ENCODE data around the gene PPP1R1B. TPM values are rescaled to one million over a fixed set of nuclear protein-coding genes. Genes with fewer than 3 reads are reported as not detected.

The PPP1R1B gene
- total RNA-seq, 1 experiment from 2014 or later: not detected

DNA sequence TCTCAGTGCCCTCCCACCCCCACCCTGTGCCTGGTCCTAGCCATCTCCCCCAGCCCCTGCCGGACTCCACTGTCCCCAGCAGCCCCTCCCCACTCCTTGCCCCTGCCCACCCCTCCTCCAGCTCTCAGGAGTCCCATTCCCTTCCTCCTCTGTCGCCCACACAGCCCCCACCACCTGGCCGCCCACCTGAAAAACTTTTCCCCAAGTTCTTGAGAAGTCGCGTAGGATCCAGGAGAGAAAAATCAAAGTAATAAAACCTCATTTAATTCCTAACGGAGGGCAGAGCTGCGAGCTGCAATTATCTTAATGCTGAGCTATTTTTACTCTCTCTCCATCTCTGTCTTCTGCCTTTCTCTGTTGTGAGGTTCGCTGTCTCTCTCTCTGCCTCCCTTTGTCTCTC is 2.4 kb upstream of the PPP1R1B start:
- H3K4me2 ChIP-seq (ENCODE audit: low read depth, low read length, poor library complexity, severe bottlenecking): peak overlapping the region; percentile 66
- H3K36me3 ChIP-seq (ENCODE audit: insufficient read depth, low read length): no peaks in the 10 kb centered on the region
- no peak overlapping the region for H3K4me3 ChIP-seq (ENCODE audit: low read length)
- H3K79me2 ChIP-seq (ENCODE audit: low read length): no peaks in the 10 kb centered on the region
- DNase-seq: no peak
- no peak overlapping the region for H3K9ac ChIP-seq (ENCODE audit: low read length)
- no peak overlapping the region for H3K27ac ChIP-seq (ENCODE audit: low read length)
- no peaks in the 10 kb centered on the region for H3K9me3 ChIP-seq (ENCODE audit: low read length)
- no peak overlapping the region for H2AFZ ChIP-seq (ENCODE audit: low read length)
- no peaks in the 10 kb centered on the region for H3K9me2 ChIP-seq (replicated peaks; ENCODE audit: insufficient read depth, low read length)
- peaks cover 43% of the 10 kb centered on the region for H3K4me1 ChIP-seq (ENCODE audit: low read length)
- no peaks in the 10 kb centered on the region for H3K27me3 ChIP-seq (ENCODE audit: low read length)
- no peaks in the 10 kb centered on the region for H4K20me1 ChIP-seq (ENCODE audit: insufficient read depth, low read depth, low read length)

DNA sequence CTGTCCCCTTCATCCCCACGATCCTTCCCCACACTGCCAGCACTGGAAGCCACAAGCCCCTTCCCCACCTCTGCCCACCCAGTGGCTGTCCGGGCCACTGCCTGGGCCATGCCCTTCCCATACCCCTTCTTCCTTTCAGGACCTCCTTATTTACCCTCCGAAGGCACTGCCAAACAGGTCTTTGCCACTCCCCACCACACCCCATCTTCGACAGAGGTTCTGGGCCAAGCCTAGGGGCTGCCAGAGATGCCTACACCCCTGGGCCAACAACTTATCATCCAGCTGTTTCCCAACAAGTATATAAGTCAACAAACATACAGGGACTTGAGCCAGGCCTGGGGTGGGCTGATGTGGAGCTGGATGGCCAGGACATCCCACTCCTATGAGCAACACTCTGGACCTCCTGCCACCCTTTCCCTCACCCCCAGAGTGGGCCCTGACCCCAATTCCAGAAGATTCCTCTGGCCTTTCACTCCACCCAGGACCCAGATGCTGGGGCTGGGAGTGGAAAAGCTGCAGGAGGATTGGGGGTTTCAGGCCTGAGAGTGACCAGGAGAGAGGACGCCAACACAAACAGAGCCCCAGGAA is 1.5 kb upstream of the PPP1R1B start:
- H3K9ac ChIP-seq (ENCODE audit: low read length): no peak overlapping the region
- no peak overlapping the region for H3K4me2 ChIP-seq (ENCODE audit: low read depth, low read length, poor library complexity, severe bottlenecking)
- H3K4me3 ChIP-seq (ENCODE audit: low read length): no peak overlapping the region
- peaks cover 44% of the 10 kb centered on the region for H3K4me1 ChIP-seq (ENCODE audit: low read length)
- no peak overlapping the region for H2AFZ ChIP-seq (ENCODE audit: low read length)
- DNase-seq: no peak
- H3K79me2 ChIP-seq (ENCODE audit: low read length): no peaks in the 10 kb centered on the region
- no peaks in the 10 kb centered on the region for H4K20me1 ChIP-seq (ENCODE audit: insufficient read depth, low read depth, low read length)
- H3K27me3 ChIP-seq (ENCODE audit: low read length): no peaks in the 10 kb centered on the region
- no peaks in the 10 kb centered on the region for H3K9me2 ChIP-seq (replicated peaks; ENCODE audit: insufficient read depth, low read length)
- no peaks in the 10 kb centered on the region for H3K36me3 ChIP-seq (ENCODE audit: insufficient read depth, low read length)
- no peak overlapping the region for H3K27ac ChIP-seq (ENCODE audit: low read length)
- H3K9me3 ChIP-seq (ENCODE audit: low read length): no peaks in the 10 kb centered on the region

DNA sequence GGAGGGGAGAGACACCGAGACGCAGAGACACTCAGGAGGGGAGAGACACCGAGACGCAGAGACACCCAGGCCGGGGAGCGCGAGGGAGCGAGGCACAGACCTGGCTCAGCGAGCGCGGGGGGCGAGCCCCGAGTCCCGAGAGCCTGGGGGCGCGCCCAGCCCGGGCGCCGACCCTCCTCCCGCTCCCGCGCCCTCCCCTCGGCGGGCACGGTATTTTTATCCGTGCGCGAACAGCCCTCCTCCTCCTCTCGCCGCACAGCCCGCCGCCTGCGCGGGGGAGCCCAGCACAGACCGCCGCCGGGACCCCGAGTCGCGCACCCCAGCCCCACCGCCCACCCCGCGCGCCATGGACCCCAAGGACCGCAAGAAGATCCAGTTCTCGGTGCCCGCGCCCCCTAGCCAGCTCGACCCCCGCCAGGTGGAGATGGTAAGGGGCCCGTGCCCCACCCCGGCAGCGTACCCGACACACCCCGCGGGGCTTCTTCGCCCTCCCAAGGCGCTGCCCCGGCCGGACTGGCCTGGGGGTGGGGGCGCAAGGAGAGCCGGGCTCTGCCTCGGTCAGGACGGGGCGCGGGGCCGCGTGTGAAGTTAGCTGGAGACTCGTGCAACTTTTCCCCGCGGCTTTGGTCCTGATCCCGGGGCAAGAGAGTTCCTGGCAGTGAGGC is 427 bp downstream of the PPP1R1B start:
- Histone ChIP-seq H3K4me1 (ENCODE audit: low read length) (peaks cover 50% of the 10 kb centered on the region), H3K27me3 (ENCODE audit: low read length) (no peaks in the 10 kb centered on the region), H2AFZ (ENCODE audit: low read length) (no peak overlapping the region), H3K27ac (ENCODE audit: low read length) (no peak overlapping the region), H3K9me3 (ENCODE audit: low read length) (no peaks in the 10 kb centered on the region), H3K9me2 (replicated peaks; ENCODE audit: insufficient read depth, low read length) (no peaks in the 10 kb centered on the region), H3K79me2 (ENCODE audit: low read length) (no peaks in the 10 kb centered on the region), H3K4me3 (ENCODE audit: low read length) (no peak overlapping the region), H3K4me2 (ENCODE audit: low read depth, low read length, poor library complexity, severe bottlenecking) (no peak overlapping the region), H3K36me3 (ENCODE audit: insufficient read depth, low read length) (no peaks in the 10 kb centered on the region), H3K9ac (ENCODE audit: low read length) (no peak overlapping the region), H4K20me1 (ENCODE audit: insufficient read depth, low read depth, low read length) (no peaks in the 10 kb centered on the region)
- no peak for DNase-seq

DNA sequence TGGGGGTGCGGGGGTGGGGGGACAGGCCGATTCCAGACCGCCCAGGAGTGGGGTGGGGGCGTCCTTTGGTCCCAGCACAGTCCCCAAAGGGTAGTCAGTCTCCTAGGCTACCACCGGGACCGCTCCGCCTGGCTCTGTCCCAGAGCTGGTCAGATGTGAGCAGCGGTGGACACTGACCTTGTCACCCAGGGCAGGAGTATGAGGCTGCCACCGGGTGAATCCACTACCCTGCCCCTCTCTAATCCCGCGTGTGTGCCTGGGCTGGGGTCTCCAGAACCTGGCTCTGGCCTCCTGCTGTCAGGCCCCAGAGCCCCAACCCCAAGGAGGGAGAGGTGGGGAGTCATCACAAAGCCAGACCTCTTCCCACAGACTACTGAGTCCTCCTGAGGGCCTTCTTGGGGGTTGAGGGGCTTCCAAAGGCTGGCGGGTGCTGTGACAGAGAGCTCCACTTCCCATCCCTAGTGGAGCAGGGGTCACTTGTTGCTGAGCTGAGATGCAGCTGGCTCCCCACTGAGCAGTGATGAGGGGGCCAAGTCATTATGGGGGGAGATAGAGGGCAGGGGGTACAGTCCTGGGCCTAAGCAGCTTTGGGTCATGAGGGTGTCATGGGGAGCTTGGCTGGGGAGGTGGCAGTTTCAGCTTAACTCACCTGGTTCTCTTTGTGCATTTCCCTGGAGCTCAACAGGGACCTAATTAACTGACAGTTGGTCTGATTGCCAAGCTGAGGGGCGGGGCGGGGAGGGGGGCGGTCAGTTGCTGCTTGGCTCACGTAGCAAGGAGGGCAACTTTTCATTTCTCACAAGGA is 1.2 kb downstream of the PPP1R1B start:
- no peaks in the 10 kb centered on the region for H4K20me1 ChIP-seq (ENCODE audit: insufficient read depth, low read depth, low read length)
- no peak overlapping the region for H3K4me3 ChIP-seq (ENCODE audit: low read length)
- no peaks in the 10 kb centered on the region for H3K79me2 ChIP-seq (ENCODE audit: low read length)
- no peak overlapping the region for H3K27ac ChIP-seq (ENCODE audit: low read length)
- no peaks in the 10 kb centered on the region for H3K27me3 ChIP-seq (ENCODE audit: low read length)
- H3K4me2 ChIP-seq (ENCODE audit: low read depth, low read length, poor library complexity, severe bottlenecking): no peak overlapping the region
- no peak for DNase-seq
- peaks cover 45% of the 10 kb centered on the region for H3K4me1 ChIP-seq (ENCODE audit: low read length)
- no peaks in the 10 kb centered on the region for H3K9me2 ChIP-seq (replicated peaks; ENCODE audit: insufficient read depth, low read length)
- no peak overlapping the region for H2AFZ ChIP-seq (ENCODE audit: low read length)
- no peaks in the 10 kb centered on the region for H3K36me3 ChIP-seq (ENCODE audit: insufficient read depth, low read length)
- H3K9me3 ChIP-seq (ENCODE audit: low read length): no peaks in the 10 kb centered on the region
- H3K9ac ChIP-seq (ENCODE audit: low read length): no peak overlapping the region

DNA sequence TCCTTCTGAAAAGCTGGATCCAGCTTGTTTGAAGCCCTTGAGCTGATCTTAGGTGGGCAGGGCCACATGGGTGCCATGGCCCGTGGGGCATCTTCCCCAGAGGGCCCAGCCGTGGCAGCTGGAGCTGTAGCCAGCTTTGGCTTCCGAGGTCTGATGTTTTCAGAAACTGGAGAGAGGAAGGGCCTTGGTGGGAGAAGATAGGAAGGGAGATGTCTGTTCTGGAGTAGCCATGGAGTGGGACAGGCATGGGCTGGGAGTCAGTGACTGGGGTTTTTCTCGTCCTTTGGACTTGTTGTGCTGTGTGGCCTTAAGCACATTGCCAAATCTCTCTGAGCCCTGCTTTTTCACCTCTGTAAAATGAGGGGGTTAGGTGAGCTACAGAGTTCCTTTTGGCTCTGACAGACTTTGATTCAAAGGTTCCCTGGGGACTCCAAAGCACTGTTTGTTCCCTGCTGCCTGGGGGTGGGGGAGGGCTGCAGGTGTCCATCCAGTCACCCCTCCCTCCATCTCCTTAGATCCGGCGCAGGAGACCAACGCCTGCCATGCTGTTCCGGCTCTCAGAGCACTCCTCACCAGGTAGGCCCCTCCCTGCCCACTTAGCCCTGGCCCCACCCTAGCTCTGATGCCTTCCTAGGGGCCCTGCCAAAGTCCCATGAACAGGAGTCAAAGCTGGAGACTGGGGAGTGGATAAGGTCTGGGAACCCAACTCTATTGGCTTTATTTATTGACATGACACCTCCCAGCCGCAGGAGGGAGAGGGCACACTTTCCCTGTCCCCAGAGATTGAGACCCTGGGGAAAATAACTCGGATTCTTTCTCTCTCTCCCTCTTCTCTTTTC is 2.1 kb downstream of the PPP1R1B start:
- no peak overlapping the region for H2AFZ ChIP-seq (ENCODE audit: low read length)
- DNase-seq: no peak
- no peak overlapping the region for H3K4me2 ChIP-seq (ENCODE audit: low read depth, low read length, poor library complexity, severe bottlenecking)
- no peaks in the 10 kb centered on the region for H3K36me3 ChIP-seq (ENCODE audit: insufficient read depth, low read length)
- no peaks in the 10 kb centered on the region for H3K9me2 ChIP-seq (replicated peaks; ENCODE audit: insufficient read depth, low read length)
- H3K4me3 ChIP-seq (ENCODE audit: low read length): no peak overlapping the region
- peaks cover 36% of the 10 kb centered on the region for H3K4me1 ChIP-seq (ENCODE audit: low read length)
- H3K27ac ChIP-seq (ENCODE audit: low read length): no peak overlapping the region
- H3K79me2 ChIP-seq (ENCODE audit: low read length): no peaks in the 10 kb centered on the region
- H3K27me3 ChIP-seq (ENCODE audit: low read length): no peaks in the 10 kb centered on the region
- H3K9me3 ChIP-seq (ENCODE audit: low read length): no peaks in the 10 kb centered on the region
- H4K20me1 ChIP-seq (ENCODE audit: insufficient read depth, low read depth, low read length): no peaks in the 10 kb centered on the region
- no peak overlapping the region for H3K9ac ChIP-seq (ENCODE audit: low read length)

DNA sequence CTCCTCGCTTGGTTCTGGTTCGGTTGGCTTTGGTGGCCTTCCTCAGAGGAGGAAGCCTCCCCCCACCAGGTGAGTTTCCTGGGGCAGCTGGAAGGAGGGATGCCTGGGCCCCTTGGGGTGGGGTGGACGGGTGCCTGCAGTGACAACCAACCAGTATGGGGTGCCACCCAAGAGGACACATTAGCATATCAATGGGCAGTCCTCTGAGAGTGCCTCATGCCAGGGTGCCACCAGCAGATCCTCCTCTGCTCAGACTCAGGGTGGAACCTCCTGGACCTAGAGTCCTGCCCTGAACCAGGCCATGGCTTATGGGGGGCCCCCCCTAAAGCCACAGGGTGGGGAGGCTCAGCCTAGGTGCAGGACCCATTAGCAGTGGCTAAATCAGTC is 2.7 kb downstream of the PPP1R1B start:
- Histone ChIP-seq H3K9me2 (replicated peaks; ENCODE audit: insufficient read depth, low read length) (no peaks in the 10 kb centered on the region), H3K36me3 (ENCODE audit: insufficient read depth, low read length) (no peaks in the 10 kb centered on the region), H3K9ac (ENCODE audit: low read length) (no peak overlapping the region), H3K4me2 (ENCODE audit: low read depth, low read length, poor library complexity, severe bottlenecking) (no peak overlapping the region), H3K79me2 (ENCODE audit: low read length) (no peaks in the 10 kb centered on the region), H3K4me3 (ENCODE audit: low read length) (no peak overlapping the region), H4K20me1 (ENCODE audit: insufficient read depth, low read depth, low read length) (no peaks in the 10 kb centered on the region), H3K27ac (ENCODE audit: low read length) (no peak overlapping the region), H2AFZ (ENCODE audit: low read length) (no peak overlapping the region), H3K4me1 (ENCODE audit: low read length) (peaks cover 29% of the 10 kb centered on the region), H3K27me3 (ENCODE audit: low read length) (no peaks in the 10 kb centered on the region), H3K9me3 (ENCODE audit: low read length) (no peaks in the 10 kb centered on the region)
- DNase-seq: no peak

DNA sequence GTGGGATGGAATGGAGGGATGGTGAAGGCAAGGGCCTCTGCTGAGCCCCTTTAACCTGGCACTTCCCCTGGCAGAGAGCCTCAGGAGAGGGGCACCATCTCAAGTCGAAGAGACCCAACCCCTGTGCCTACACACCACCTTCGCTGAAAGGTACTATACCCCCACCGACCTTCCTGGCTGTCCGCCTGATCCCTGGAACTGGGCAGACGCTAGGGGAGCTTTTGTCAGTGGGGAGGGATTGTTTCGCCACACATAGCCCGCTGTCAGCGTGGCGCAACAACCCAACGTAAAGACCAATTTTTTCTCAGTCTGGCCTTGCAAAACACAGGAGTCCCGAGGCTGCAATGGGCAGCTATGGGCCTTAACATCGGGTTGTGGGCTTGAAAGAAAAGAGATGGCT is 3.1 kb downstream of the PPP1R1B start:
- H3K4me1 ChIP-seq (ENCODE audit: low read length): peaks cover 27% of the 10 kb centered on the region
- no peak overlapping the region for H3K27ac ChIP-seq (ENCODE audit: low read length)
- H3K4me2 ChIP-seq (ENCODE audit: low read depth, low read length, poor library complexity, severe bottlenecking): no peak overlapping the region
- H3K36me3 ChIP-seq (ENCODE audit: insufficient read depth, low read length): no peaks in the 10 kb centered on the region
- H2AFZ ChIP-seq (ENCODE audit: low read length): no peak overlapping the region
- H3K9me2 ChIP-seq (replicated peaks; ENCODE audit: insufficient read depth, low read length): no peaks in the 10 kb centered on the region
- H4K20me1 ChIP-seq (ENCODE audit: insufficient read depth, low read depth, low read length): no peaks in the 10 kb centered on the region
- H3K9me3 ChIP-seq (ENCODE audit: low read length): no peaks in the 10 kb centered on the region
- no peaks in the 10 kb centered on the region for H3K27me3 ChIP-seq (ENCODE audit: low read length)
- DNase-seq: no peak
- H3K79me2 ChIP-seq (ENCODE audit: low read length): no peaks in the 10 kb centered on the region
- no peak overlapping the region for H3K4me3 ChIP-seq (ENCODE audit: low read length)
- H3K9ac ChIP-seq (ENCODE audit: low read length): no peak overlapping the region

DNA sequence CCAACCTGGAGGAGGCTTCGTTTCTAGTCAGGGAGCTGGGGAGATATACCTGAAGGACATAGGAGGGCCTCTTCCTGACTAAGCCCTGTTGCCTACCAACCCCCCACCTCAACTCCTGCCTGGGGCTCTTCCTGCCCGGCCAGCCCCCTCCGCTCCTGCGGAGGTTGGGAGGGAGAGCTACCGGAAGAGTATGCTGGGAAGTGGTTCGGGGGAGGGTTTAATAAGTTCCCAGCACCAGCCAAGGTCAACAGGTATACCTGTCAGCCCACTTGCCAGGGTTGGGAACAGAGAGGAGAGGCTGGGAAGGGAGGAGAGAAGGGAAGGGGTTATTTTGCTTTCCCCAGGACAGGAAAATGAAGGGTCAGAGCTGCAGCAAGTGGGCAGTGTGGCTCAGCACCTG is 4.7 kb downstream of the PPP1R1B start:
- Histone ChIP-seq H3K27me3 (ENCODE audit: low read length) (no peaks in the 10 kb centered on the region), H3K4me3 (ENCODE audit: low read length) (no peak overlapping the region), H3K4me1 (ENCODE audit: low read length) (peaks cover 37% of the 10 kb centered on the region), H3K9me2 (replicated peaks; ENCODE audit: insufficient read depth, low read length) (no peaks in the 10 kb centered on the region), H3K4me2 (ENCODE audit: low read depth, low read length, poor library complexity, severe bottlenecking) (no peak overlapping the region), H3K9ac (ENCODE audit: low read length) (no peak overlapping the region), H2AFZ (ENCODE audit: low read length) (no peak overlapping the region), H3K9me3 (ENCODE audit: low read length) (no peaks in the 10 kb centered on the region), H3K79me2 (ENCODE audit: low read length) (no peaks in the 10 kb centered on the region), H3K36me3 (ENCODE audit: insufficient read depth, low read length) (no peaks in the 10 kb centered on the region), H4K20me1 (ENCODE audit: insufficient read depth, low read depth, low read length) (no peaks in the 10 kb centered on the region), H3K27ac (ENCODE audit: low read length) (no peak overlapping the region)
- no peak for DNase-seq
